Germinal center (tissue), 1 donor: Measurements from ENCODE around the gene STK39.
A peak's percentile ranks its signal among the peaks of the same experiment; 100 is the strongest.
"Not testable (repeated sequence)": the region's sequence is repeated elsewhere in the genome, so short reads cannot be mapped to it uniquely, and the experiment has no call there.

ENCODE experiments used
- DNase-seq: peaks from one replicate; pipeline ENCODE4 v3.0.0; 2012; ENCODE audit warnings: mixed read lengths, low spot score

STK39 gene

DNA sequence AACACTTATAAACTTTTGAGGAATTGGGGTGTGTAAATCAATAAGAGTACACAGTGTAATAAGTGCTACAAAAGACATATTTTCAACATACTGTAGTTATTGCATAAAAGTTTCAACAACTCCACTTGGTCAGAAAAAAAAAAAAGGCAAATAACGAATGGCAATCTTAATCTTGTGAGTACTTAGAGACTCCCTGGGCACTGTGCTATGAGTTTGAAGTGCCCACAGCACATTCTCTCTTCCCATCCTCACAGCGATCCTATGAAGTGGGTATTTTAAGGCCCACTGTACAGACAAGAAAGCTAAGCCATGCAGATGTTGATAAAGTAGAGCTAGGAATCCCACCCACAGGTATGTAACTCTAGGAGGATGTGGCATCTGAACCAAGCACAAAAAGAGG lies 112.3 kb downstream of the STK39 start:
- DNase-seq = no peak

DNA sequence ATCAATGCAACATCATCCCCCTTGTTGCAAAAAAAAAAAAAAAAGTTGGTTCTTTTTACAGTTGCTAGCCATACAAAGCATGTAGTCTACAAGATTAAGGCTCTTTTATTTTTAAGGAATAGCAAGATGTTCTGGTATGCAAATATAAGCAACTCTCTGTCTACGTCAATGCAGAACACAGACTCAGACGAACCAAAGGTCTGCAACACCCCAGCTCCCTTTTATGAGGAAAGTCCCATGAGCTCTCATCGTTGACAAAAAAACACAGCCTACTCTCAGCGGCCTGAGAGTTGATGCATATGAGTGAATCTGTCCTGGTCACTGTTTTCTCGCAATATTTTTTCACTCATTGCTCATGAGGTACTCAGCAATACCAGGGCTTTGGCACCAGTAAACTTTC lies 112.9 kb downstream of the STK39 start:
- peak; percentile 13 for DNase-seq

DNA sequence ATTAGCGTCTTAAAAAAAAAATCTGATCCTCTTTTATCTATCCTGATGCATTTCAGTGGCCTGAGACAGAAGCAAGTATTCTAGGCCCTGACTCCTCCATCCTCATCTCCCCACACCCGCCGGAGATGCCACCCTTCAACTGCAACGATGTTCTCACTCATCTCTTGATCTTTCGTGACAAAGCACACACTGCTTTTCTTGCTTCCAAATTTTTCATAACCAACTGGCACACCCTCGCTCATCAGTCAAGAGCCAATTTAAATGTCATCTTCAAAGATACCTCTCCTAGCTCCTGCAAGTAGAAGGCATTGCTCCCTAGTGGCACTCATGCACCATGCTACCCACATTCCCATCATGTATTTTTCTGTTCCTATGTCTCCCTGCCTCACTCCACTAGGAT lies 115.0 kb downstream of the STK39 start:
- no peak for DNase-seq

DNA sequence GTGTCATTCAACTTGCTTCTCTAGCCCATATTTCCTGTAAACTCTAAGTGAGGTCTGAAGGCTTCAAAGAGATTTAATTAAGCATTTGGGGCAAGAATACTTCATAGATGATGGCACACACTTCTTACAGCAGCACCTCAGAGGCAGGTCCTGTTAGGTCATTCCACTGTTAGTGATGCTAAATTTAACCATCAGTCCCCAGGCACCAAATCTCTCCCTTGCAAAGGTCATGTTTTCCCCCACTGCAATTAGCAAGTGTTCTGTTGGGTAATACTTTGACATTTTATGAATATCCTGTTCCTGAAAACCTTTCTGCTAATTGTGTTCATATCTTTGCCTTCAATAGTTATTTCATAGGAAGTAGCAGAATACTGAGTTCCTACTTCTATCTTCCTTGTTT lies 117.0 kb downstream of the STK39 start:
- DNase-seq = no peak

DNA sequence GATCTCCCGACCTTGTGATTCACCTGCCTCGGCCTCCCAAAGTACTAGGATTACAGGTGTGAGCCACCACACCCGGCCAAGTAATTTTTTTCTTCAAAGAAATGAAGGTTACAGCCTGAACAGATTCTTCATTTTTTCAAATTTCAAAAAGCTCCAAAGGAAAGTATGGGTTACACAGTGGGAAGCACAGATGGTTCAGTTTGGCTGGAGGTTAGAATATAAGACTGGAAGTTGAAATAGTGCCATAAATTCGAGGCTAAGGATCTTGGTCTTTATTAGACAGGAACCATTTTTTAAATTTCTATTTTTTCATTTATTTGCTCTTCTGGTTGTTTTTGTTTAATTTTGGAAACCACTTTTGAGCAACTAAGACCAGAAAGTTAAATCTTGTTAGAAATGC lies 120.0 kb downstream of the STK39 start:
- no peak for DNase-seq

DNA sequence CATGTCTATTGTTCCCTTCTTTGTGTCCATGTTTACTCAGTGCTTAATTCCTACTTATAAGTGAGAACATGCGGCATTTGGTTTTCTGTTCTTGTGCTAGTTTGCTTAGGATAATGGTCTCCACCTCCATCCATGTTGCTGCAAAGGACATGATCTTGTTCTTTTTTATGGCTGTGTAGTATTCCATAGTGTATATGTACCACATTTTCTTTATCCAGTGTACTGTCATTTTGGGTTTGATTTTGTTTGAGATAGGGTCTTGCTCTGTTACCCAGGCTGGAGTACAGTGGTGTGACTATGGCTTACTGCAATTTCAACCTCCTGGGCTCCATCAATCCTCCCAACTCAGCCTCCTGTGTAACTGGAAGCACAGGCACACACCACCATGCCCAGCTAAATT lies 125.2 kb downstream of the STK39 start:
- not testable (repeated sequence) for DNase-seq

DNA sequence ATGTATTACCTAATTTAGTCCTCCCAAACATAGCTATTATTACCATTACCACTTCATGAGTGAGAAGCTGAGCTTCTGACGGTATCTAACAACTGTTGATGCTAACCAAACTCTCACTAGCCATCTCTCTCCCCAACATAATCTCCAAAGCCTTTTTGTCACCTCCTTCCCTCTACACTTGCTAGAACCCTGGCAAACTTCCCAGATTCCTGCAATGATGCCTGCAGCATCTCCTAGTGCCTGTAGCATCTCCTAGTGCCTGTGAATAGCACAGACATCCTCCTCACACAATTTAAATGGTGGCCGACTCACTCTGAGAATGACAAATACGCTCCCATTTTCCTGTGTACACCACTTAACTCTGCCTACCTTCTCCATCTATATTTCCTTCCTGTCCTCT lies 126.7 kb downstream of the STK39 start:
- no peak for DNase-seq

DNA sequence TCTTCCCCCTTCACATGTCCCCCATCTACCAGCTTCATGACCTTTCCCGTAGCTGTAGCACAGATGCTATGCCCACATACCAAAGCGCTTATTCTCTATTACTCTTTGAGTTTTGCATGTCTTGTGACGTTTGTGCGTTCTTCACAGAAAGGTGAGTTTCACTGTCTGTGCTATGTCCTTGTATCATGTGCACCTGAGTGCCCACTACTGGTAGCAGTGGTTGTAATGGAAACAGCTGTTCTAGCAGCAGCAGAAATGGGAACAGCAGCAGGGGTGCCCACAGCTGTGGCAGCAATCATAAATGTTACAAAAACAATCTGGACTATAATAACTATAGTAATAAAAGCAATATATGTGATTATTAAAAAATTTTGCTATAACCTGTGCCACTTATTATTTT lies 127.1 kb downstream of the STK39 start:
- no peak for DNase-seq

DNA sequence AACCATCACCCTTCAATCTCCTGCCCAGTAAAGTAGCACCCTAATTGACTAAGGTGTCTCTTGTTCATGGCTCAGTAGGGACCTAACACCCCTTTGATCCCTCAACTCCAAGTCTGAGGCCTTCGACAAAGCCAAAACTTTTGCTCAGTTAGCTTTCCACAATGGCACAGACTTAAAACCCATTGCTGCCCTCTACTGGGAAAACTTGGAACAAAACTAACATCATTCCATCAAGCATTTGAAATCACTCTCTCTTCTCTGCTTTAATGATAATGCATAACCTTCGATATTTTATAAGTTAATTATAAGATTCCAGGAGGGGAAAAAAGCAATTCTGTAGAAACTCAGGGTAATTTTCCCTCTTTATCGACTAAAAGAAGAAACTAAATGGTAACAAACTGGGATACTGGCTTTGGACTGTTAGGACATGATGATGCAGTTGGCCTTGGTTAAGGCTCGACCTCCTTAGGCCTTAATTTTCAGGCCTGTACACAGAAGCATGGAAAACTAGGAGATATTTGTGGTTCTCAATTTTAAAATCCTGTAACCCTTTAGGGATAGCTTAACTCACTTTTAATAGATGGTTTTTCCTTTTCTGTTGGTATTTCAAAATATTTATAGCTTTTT lies 127.8 kb downstream of the STK39 start:
- peak; percentile 11 for DNase-seq

DNA sequence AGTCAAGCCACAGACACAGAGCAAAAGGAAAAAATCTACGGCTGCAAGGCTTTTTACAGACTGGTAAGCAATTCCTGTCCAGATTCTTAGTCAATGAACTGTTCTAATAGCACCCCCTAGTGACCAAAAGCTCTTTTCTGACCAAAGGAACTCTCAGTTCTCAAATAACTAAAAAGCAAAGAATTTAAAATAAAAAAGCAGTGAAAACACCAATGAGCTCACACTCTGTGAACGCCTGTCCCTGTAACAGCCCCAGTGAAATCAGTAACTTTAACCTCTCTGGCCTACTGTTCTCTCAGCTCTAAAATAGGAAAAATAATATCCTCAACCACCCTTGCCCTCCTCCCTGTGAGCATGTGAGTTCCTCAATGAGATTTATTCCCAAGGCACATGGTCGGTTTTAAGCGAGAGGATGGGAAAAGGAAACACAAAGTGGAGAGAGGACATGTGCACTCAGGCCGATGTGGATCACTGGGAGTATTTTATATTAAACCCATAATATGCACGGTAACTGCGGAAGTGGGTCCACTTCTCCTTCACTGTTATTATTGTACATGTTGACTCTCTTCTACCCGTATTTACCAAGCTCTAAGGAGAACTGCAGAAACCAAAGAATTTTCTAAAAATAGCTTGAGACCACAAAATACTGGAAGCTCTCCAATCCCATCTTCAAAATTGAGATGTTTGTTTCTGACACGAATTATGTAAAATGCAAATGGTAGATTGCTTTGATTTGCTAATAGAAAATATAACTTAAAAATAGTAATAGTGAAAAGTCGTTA lies 128.5 kb downstream of the STK39 start:
- peak; percentile 24 for DNase-seq

DNA sequence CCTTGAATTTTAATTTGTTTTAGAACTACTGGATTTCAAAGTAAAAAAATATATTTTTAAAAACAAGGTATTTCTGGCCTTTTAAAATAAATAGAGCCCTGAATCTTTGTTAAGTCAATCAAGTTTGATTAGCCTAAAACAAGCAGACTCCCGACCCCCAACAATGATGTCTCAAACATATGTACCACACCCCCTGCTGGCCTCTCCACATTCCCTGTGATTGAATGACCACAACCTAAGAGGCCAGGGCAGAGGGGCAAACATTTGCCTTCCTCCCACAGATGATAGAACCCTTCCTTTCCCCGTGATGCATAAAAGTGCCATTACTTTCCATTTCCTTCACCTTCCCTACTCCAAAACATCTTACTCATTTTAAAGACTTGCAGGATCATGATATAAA lies 130.9 kb downstream of the STK39 start:
- no peak for DNase-seq

DNA sequence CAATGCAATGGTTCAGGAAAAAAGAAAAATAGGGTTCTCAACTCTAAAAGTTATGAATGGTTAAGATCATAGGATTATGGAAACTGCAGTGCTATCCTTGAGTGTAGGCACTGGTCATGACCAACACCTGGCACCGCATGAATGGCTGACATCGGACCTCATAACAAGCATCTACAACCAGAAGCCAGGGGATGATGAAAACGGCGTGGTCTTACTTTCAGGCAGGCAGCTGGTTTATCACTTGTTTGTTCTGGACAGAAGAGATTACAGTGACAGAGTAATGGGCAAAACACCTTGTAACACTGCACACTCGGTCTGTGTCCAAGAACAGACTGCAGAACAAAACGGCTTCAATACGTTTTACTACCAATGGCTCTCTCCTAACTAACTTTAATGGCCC lies 132.8 kb downstream of the STK39 start:
- DNase-seq = no peak

DNA sequence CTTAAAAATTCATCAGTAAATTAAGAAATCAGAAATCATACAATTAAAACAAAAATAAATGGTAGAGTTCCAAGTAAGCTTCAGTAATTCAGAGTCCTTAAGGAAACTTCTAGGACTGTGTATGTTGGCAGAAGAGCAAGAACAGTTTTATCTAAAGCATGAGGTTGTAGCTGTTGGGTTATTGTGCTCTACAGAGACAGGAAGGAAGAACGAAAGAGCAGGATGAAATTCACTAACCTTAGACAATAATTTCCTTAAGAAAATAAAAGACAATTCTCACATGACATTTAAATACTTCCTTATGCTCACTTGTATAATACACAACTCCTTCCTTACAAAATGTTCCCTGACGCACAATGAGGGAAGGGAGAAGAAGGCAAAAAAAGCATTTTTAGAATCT lies 133.4 kb downstream of the STK39 start:
- no peak for DNase-seq

DNA sequence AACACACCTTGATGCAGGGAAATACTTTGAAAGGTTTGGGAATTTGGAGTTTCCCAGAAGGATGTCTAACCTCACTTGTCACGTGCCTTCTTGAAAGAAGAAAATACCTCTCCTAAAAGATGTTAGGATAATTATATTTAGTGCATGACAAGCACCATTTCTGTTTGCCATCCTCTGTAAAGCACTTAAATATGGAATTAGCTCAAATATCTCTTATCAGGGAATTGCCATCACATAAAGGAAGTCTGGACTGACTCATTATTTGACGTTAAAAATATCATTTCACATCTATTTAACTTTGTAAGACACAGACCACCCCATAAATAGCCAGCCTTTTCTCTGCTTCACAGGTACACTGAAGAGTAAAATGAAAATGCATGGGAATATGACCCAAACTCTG lies 140.1 kb downstream of the STK39 start:
- no peak for DNase-seq

DNA sequence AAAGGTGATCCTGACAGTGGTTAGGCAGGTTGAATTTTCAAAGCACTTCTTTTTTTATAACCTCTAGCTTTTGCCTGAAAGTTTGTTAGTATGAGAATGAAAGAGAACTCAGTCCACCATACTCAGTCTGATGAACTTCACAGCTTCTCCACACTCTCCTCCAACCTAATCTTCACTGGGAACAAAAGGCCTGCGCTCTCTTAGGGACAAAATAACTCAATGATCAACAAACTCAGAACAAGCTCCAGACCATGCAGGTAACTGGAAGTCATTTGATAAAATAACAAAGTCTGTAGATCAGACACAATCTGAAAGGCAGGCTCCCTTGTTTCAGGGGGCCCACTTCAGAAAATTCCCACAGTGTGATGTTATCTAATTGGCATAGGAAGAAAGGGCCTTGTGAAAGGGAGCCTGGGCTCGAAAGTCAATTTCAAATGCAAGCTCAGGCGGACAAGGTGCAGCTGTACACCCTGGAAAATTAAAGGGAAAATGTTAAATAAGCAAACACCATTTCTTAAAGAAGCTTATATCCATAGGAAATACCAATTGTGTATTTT lies 142.2 kb downstream of the STK39 start:
- no peak for DNase-seq

DNA sequence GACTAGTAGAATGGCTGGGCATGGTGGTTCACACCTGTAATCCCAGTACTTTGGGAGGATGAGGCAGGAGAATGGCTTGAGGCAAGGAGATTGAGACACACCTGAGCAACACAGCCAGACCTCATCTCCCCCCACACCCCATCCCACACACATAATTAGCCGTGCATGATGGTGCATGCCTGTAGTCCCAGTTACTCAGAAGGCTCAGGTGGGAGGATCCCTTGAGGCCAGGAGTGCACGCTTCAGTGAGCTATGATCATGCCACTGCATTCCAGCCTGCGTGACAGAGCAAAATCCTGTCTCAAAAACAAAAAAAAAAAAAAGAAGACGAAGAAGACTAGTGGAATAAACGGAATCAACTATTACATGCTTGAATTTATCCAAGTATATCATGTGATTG lies 150.0 kb downstream of the STK39 start:
- no peak for DNase-seq

DNA sequence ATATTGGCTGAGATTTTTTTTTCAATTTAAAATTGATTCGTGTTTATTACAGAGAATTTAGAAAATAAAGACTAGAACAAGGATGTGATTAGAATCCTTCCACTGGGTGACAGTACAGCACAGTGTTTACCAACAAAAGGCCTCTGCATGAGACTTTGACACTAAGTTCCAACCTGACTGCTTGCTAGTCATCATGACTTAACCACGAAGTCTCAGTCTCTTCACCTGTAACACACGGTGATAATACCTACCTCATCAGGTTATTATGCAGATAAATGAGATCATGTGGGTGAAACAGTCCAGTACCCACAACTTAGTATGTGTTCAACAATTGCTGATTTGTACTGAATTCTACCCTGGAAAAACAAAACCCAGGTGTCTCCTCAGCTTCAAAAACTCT lies 151.2 kb downstream of the STK39 start:
- no peak for DNase-seq

DNA sequence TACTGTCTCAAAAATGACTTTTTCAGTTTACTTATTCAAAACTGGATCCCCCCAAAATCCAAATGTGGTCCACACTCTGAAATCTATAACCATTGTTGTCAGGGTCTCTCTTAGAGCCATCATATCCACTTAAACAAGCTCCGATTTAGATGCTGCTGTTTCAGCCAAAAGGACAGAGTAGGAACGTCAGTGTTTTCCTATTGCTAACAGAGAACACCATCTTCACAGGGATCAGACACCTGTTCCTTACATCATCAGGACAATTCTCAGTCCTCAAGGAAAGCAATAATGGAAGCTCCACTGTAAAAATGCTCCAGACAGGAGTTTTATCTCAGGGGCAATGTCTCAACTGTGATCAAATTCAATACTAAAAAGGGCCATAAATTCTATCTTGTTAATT lies 155.4 kb downstream of the STK39 start:
- no peak for DNase-seq

DNA sequence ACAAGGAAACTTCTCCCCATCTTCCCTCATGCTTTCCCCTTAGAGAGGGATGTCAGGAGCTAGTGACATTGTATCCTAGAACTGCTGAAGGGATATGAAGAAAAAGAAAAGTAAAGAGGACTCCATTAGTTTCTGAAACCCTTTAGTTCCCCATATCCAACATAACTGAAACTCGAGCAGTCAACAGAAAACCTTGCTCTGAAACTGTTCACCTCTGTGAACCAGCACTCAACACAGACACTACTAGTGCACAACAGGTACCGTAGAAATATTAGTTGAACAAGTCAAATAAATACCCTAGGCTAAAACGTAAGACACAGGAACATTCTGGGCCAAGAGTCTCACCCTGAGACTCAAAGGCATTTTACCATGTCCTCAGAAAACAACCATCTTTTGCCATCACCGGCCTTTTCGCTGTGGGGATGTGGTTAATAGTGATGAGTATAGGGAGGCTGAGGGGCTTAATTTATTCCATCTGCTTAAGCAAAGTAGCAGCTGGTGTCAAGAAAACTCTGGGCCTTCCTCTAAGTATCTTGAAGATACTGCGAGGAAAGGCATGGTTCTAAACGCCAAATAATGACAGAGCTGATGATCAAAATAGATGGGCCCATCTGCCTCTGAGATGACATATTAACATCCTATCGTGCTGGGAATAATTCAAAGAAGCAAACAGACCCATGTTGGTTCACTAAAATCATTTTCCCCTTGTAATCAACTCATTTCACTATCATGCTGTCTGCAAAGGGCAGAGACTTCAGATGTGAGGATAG lies 156.8 kb downstream of the STK39 start:
- peak; percentile 38 for DNase-seq

DNA sequence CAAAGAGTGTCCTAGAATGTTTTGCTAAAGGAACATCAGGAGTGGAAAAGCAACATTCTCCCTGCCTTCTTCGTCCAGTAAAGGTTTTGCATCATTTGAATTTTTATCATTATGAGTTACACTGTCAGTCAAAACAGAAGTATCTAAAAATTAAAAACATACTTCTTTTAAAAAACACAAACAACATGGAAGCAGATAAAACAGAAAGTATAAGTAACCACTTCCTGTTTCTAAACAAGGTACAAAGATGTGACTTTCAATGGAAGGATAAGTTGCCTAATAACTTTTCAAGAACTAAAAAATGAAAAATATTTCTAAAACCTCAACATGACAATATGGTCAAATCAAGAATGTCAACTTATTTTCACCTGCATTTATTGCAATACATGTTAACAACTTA lies 158.2 kb downstream of the STK39 start:
- DNase-seq = peak; percentile 15

DNA sequence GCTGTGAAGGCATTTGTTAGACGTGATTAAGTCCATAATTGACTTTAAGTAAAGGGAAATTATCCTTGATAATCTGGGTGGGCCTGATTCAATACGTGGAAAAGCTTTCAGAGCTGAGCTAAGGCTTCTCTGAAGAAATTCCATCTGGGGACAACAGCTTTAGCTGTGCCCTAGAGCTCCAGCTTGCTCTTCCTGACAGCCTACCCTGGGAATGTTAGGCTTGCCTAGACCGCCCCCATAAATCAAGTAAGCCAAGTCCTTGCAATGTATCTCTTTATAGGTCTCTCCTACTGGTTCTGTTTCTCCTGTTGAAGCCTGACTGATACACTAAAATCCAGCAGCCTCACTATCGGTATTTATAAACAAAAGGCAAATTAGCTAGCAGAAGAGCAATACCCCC lies 160.0 kb downstream of the STK39 start:
- no peak for DNase-seq

DNA sequence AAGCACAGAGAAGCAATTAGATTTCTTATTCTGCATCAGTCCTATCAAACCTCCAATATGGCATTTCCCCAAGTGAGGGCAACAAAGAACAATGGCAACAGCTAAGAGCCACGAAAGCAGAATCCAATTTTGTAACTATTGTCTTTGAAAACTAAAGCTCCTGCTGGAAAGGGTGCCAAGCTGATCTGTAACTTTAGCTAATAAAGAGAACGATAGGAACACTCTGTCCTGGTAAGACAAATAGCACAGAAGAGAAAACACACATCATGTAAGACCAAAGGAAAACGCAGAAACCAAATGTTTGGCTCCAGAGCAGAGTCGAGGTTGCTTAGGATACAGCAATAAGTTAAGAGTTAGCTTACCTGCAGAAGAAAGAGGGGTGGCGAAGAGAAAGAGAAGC lies 160.5 kb downstream of the STK39 start:
- no peak for DNase-seq

DNA sequence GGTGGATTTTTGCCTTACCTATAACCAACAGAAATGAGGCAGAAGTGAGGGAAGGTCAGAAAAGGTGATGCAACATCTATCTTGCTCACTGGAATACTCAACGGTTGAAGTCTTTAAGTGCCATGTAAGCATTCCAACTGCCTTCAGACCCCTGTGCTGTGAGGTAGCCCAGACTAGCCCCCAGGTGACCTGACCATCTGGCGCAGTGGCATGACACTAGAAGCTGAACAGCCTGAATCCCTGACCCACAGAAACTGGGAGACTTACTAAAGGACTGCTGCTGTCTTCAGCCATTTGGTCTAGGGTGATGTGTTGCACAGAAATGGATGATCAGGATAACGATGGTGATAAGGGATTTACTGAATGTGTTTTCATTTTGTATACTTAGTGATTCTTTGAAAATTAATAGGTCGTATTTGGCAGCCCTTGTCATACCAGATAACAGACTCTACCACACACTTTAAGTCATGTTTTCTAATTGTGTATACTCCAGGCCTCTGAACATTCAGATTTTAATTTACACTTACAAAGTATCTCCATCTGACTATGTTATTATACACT lies 161.5 kb downstream of the STK39 start:
- DNase-seq = no peak
